SK-N-SH treated with all-trans-retinoic acid at 6 μM for 48 hours (cell line): Measurements from ENCODE around the gene CCT7.

Experiments used
- BACH2 ChIP-seq: fragments of 250-450 bp; sonication (Bioruptor Pico); IDR thresholded peaks from 2 replicates; pipeline ENCODE4 v1.9.0; 2021; ENCODE audit warnings: mild to moderate bottlenecking, borderline replicate concordance
- CSRNP3 ChIP-seq: fragments of 250-450 bp; sonication (Bioruptor Pico); IDR thresholded peaks from 2 replicates; pipeline ENCODE4 v1.5.1; 2021; ENCODE audit warnings: mild to moderate bottlenecking, moderate library complexity
- ESRRG ChIP-seq: fragments of 250-450 bp; sonication (Bioruptor Pico); IDR thresholded peaks from 2 replicates; pipeline ENCODE4 v1.6.1; 2021; ENCODE audit warnings: mild to moderate bottlenecking
- PATZ1 ChIP-seq: fragments of 250-450 bp; sonication (Bioruptor Pico); IDR thresholded peaks from 2 replicates; pipeline ENCODE4 v1.8.0; 2020; ENCODE audit warnings: mild to moderate bottlenecking, moderate library complexity, borderline replicate concordance
- POU6F1 ChIP-seq: fragments of 250-450 bp; sonication (Bioruptor Pico); IDR thresholded peaks from 2 replicates; pipeline ENCODE4 v1.8.0; 2021; ENCODE audit warnings: low read depth, mild to moderate bottlenecking, moderate library complexity, borderline replicate concordance
- ZC3H10 ChIP-seq: fragments of 250-450 bp; sonication (Bioruptor Pico); IDR thresholded peaks from 2 replicates; pipeline ENCODE4 v1.5.1; 2021; ENCODE audit warnings: mild to moderate bottlenecking, moderate library complexity
- ZFP30 ChIP-seq: fragments of 450-650 bp; formaldehyde crosslinking; IDR thresholded peaks from 2 replicates; pipeline ENCODE4 v1.5.0; 2022; ENCODE audit warnings: mild to moderate bottlenecking, moderate library complexity
- ZNF565 ChIP-seq: fragments of 450-650 bp; formaldehyde crosslinking; conservative IDR thresholded peaks from 2 replicates; pipeline ENCODE4 v1.5.0; 2020; ENCODE audit warnings: low read depth, mild to moderate bottlenecking, moderate library complexity

GRCh38 chr2:73233154-73233931, 765 bp upstream of the CCT7 start, which contains the start of gene PRADC1:
- TF ChIP-seq ZC3H10 (CRISPR knock-in tag), result no peak
- TF ChIP-seq ZFP30, result no peak
- TF ChIP-seq PATZ1 (CRISPR knock-in tag), result no peak
- no peak for TF ChIP-seq BACH2 (CRISPR knock-in tag)
- no peak for TF ChIP-seq ZNF565 (CRISPR knock-in tag)
- no peak for TF ChIP-seq POU6F1 (CRISPR knock-in tag)
- TF ChIP-seq ESRRG (CRISPR knock-in tag), result no peak
- TF ChIP-seq CSRNP3, result no peak
